LNCAP (cell line): ENCODE measurements around the gene MAP3K4.

ENCODE experiments used
- TF ChIP-seq, protein P1 (sequence below): fragments of 450-650 bp; IDR thresholded peaks from 2 replicates; pipeline ENCODE4 v1.5.1; 2017; ENCODE audit warnings: mild to moderate bottlenecking

The MAP3K4 gene

DNA sequence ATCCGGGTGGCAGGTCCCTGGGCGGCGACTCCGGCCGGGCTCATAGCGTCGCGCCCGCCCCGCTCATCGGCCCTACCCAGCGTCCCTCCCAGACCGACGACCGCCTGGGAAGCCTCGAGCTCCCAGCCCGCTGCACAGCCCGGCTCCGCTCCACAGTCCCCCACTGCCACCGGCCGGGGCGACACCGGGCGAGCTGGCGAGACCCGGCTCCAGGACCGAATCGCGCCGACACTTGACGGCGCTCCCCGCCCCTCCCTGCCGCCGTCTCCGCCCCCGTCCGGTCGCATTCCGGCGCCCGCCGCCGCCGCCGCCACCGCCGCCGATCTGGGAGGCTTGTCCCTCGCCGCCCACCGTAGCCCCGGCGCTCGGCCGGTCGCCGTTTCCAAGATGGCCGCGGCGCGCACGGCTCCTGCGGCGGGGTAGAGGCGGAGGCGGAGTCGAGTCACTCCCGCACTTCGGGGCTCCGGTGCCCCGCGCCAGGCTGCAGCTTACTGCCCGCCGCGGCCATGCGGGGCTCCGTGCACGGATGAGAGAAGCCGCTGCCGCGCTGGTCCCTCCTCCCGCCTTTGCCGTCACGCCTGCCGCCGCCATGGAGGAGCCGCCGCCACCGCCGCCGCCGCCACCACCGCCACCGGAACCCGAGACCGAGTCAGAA is at the start of gene MAP3K4:
Gene MAP3K4 (plus strand): TSS at position 364 of the 655 bp plus-strand sequence. CDS start 163 bp downstream, at position 527.
- TF ChIP-seq, protein P1, sequence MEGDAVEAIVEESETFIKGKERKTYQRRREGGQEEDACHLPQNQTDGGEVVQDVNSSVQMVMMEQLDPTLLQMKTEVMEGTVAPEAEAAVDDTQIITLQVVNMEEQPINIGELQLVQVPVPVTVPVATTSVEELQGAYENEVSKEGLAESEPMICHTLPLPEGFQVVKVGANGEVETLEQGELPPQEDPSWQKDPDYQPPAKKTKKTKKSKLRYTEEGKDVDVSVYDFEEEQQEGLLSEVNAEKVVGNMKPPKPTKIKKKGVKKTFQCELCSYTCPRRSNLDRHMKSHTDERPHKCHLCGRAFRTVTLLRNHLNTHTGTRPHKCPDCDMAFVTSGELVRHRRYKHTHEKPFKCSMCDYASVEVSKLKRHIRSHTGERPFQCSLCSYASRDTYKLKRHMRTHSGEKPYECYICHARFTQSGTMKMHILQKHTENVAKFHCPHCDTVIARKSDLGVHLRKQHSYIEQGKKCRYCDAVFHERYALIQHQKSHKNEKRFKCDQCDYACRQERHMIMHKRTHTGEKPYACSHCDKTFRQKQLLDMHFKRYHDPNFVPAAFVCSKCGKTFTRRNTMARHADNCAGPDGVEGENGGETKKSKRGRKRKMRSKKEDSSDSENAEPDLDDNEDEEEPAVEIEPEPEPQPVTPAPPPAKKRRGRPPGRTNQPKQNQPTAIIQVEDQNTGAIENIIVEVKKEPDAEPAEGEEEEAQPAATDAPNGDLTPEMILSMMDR = no peak

GRCh38 chr6:160943997-160944396 is 47.6 kb upstream of the MAP3K4 start:
- TF ChIP-seq, protein P1 = no peak

GRCh38 chr6:160945516-160946177 is 45.9 kb upstream of the MAP3K4 start:
- TF ChIP-seq, protein P1 = no peak

DNA sequence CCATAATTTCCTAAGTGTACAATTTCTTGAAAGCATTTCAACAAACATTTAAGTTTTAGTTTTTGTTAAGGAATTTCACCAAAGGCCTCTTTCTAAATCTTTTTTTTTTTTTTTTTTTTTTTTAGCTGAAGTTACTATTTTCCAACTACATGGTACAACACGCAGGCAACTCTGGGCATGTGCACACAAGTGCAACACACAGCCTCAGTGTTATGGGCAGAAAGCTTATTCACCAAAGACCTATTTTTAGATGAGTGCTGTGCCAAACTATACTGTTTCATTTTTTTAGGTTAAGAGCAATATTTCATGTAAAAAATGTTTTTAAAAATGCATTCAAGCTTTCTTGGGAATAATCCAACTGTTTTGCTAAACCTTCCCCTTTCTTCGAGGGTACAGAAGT is 42.0 kb upstream of the MAP3K4 start:
- TF ChIP-seq, protein P1 = no peak

- TF ChIP-seq, protein P1 = no peak
Measured at GRCh38 chr6:160950507-160950906, 41.1 kb upstream of the MAP3K4 start.

GRCh38 chr6:160951187-160952030 is 40.2 kb upstream of the MAP3K4 start:
- TF ChIP-seq, protein P1 = no peak

- TF ChIP-seq, protein P1 = no peak
Measured at GRCh38 chr6:160952633-160953281, 38.8 kb upstream of the MAP3K4 start.
